ENCODE measurements around the gene GSK3A. TPM values are rescaled to one million over a fixed set of nuclear protein-coding genes. Genes with fewer than 3 reads are reported as not detected.

GSK3A gene
- total RNA-seq: 12.7 TPM
- polyA plus RNA-seq: 31.4 TPM
- long read RNA-seq, donor 1, partial matches to known transcripts: 0 of 2 reads
- long read RNA-seq, donor 1, other reads (novel, unspliced or antisense): 0 of 2 reads
- long read RNA-seq, donor 2, transcript GSK3A-201 (11 exons, 2,188 nt): major isoform, 39 of 44 reads
- long read RNA-seq, donor 2, partial matches to known transcripts: 0 of 44 reads
- long read RNA-seq, donor 2, other reads (novel, unspliced or antisense): 0 of 44 reads
- long read RNA-seq, donor 3, transcript GSK3A-201 (11 exons, 2,188 nt): major isoform, 27 of 36 reads
- long read RNA-seq, donor 3, partial matches to known transcripts: 5 of 36 reads
- long read RNA-seq, donor 3, other reads (novel, unspliced or antisense): 0 of 36 reads
- long read RNA-seq, donor 4, transcript GSK3A-201 (11 exons, 2,188 nt): major isoform, 6 of 6 reads
- long read RNA-seq, donor 4, partial matches to known transcripts: 0 of 6 reads
- long read RNA-seq, donor 4, other reads (novel, unspliced or antisense): 0 of 6 reads
- long read RNA-seq, donor 5, transcript GSK3A-201 (11 exons, 2,188 nt): major isoform, 23 of 29 reads
- long read RNA-seq, donor 5, partial matches to known transcripts: 0 of 29 reads
- long read RNA-seq, donor 5, other reads (novel, unspliced or antisense): 0 of 29 reads
- long read RNA-seq, donor 6, transcript GSK3A-201 (11 exons, 2,188 nt): major isoform, 23 of 24 reads
- long read RNA-seq, donor 6, partial matches to known transcripts: 0 of 24 reads
- long read RNA-seq, donor 6, other reads (novel, unspliced or antisense): 0 of 24 reads
- long read RNA-seq, donor 7, transcript GSK3A-201 (11 exons, 2,188 nt): major isoform, 12 of 15 reads
- long read RNA-seq, donor 7, partial matches to known transcripts: 0 of 15 reads
- long read RNA-seq, donor 7, other reads (novel, unspliced or antisense): 0 of 15 reads
- long read RNA-seq, donor 8, transcript GSK3A-201 (11 exons, 2,188 nt): major isoform, 7 of 7 reads
- long read RNA-seq, donor 8, partial matches to known transcripts: 0 of 7 reads
- long read RNA-seq, donor 8, other reads (novel, unspliced or antisense): 0 of 7 reads
- long read RNA-seq, donor 9, transcript GSK3A-201 (11 exons, 2,188 nt): major isoform, 17 of 18 reads
- long read RNA-seq, donor 9, partial matches to known transcripts: 0 of 18 reads
- long read RNA-seq, donor 9, other reads (novel, unspliced or antisense): 0 of 18 reads
- long read RNA-seq, donor 10, transcript GSK3A-201 (11 exons, 2,188 nt): major isoform, 15 of 16 reads
- long read RNA-seq, donor 10, partial matches to known transcripts: 0 of 16 reads
- long read RNA-seq, donor 10, other reads (novel, unspliced or antisense): 0 of 16 reads

DNA sequence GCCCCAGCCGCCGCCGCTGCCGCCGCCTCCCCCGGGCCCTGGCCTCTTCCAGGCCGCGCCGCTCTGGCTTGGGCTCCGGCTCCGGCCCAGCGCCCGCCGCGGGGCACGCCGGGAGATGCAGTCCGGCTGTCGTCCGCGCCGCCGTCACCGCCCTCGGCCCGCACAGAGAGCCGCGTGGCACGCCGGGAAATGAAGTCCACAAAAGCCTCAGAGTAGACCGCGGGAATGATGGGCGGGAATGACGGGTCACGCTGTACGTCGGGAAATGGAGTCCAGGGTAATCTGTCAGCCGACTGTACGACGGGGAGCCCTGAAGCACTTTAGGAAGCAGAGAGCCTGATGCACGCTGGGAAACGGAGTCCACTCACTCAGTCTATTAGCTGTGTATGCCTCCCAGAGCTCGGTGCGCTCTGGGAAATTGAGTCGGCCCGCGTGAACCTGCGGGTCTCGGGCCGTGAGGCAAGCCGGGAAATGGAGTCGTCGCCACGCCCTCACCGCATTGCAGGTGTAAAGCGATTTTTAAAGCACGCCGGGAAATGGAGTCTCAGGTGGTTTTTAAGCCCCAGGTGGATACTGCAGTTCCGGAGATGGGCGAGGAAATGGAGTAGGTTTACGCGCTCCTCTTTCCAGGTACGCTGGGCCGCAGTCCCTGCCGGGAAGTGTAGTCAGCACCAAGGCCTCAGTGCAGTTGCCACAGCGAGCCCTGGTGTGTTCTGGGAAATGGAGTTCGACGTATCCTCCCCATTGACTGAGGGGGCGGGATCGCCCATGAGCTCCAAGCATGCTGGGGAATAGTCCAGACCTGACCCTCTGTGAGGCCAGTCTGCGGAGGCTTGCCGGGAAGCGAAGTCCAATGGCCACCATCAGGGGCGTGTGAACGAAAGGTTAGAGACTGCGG lies at the start of gene GSK3A:
TSS of gene GSK3A (minus strand) at position 91 of the 898 bp plus-strand sequence. CDS start 137 bp downstream, outside the sequence.
- H3K27me3 ChIP-seq (ENCODE audit: control insufficient read depth in 2 of 2, insufficient read depth in 1 of 2, low read length in 1 of 2): no peaks in the 10 kb centered on the region
- peak within 1 kb of the TSS; percentile 79 to 93 for H3K4me3 ChIP-seq (ENCODE audit: low read length in 2 of 2)
- no peaks in the 10 kb centered on the region for H3K9me3 ChIP-seq (ENCODE audit: control insufficient read depth in 2 of 2, insufficient read depth in 1 of 2, low read length in 1 of 2)
- peak; percentile 97 to 99 (median 98) for DNase-seq (ENCODE audit: low read depth in 6 of 9, low spot score in 9 of 9)
- peak within 1 kb of the TSS; percentile 92 to 95 for H3K27ac ChIP-seq (ENCODE audit: low read depth in 1 of 2, low read length in 1 of 2)
- peaks cover 15 to 57% of the 10 kb centered on the region in 2 donors for H3K4me1 ChIP-seq (ENCODE audit: control insufficient read depth in 2 of 2, insufficient read depth in 2 of 2, low read length in 2 of 2)
- under 1% methylated on average over 76 of the region's 76 CpGs for WGBS
- peaks cover 9 to 18% of the 10 kb centered on the region in 2 donors for H3K36me3 ChIP-seq (ENCODE audit: control insufficient read depth in 2 of 2, insufficient read depth in 2 of 2, low read length in 1 of 2)

DNA sequence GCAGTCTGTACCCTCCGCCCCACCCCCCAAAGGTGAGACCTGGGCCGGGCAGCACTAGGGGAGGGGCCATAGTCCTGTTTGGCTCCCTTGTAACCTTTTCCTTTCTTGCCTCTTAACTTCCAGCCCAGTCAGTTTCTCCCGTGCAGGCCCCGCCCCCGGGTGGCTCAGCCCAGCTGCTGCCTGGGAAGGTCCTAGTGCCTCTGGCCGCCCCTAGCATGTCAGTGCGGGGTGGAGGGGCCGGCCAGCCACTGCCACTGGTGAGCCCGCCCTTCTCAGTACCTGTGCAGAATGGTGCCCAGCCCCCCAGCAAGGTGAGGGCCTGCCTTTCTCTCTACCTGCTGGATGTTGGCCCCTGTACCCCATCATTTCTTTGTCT lies 49.0 kb upstream of the GSK3A start:
- no peak overlapping the region for H3K27ac ChIP-seq (ENCODE audit: low read depth in 1 of 2, low read length in 1 of 2)
- H3K36me3 ChIP-seq (ENCODE audit: control insufficient read depth in 2 of 2, insufficient read depth in 2 of 2, low read length in 1 of 2): peaks cover 89 to 97% of the 10 kb centered on the region in 2 donors
- peaks cover 0 to 5% of the 10 kb centered on the region in 2 donors for H3K4me1 ChIP-seq (ENCODE audit: control insufficient read depth in 2 of 2, insufficient read depth in 2 of 2, low read length in 2 of 2)
- DNase-seq (ENCODE audit: low read depth in 6 of 9, low spot score in 9 of 9): no peak
- WGBS: 94% methylated on average over 9 of the region's 9 CpGs
- H3K4me3 ChIP-seq (ENCODE audit: low read length in 2 of 2): no peak overlapping the region
- H3K9me3 ChIP-seq (ENCODE audit: control insufficient read depth in 2 of 2, insufficient read depth in 1 of 2, low read length in 1 of 2): no peaks in the 10 kb centered on the region
- no peaks in the 10 kb centered on the region for H3K27me3 ChIP-seq (ENCODE audit: control insufficient read depth in 2 of 2, insufficient read depth in 1 of 2, low read length in 1 of 2)

DNA sequence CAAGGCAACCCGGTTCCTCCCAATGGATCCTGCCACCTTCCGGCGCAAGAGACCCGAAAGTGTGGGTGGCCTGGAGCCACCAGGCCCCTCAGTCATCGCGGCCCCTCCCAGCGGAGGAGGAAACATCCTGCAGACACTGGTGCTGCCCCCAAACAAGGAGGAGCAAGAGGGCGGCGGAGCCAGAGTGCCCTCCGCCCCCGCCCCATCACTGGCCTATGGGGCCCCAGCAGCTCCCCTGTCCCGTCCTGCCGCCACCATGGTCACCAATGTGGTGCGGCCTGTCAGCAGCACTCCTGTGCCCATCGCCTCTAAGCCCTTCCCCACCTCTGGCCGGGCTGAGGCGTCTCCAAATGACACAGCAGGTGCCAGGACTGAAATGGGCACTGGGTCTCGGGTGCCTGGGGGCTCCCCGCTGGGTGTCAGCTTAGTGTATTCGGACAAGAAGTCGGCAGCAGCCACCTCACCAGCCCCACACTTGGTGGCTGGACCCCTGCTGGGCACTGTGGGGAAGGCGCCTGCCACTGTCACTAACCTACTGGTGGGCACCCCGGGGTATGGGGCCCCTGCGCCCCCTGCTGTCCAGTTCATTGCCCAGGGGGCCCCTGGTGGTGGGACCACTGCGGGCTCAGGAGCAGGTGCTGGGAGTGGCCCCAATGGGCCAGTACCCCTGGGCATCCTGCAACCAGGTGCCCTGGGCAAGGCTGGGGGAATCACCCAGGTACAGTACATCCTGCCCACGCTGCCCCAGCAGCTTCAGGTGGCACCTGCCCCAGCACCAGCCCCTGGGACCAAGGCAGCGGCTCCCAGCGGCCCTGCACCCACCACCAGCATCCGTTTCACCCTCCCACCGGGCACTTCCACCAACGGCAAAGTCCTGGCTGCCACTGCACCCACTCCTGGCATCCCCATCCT lies 48.4 kb upstream of the GSK3A start:
- Histone ChIP-seq H3K27ac (ENCODE audit: low read depth in 1 of 2, low read length in 1 of 2) (no peak overlapping the region), H3K9me3 (ENCODE audit: control insufficient read depth in 2 of 2, insufficient read depth in 1 of 2, low read length in 1 of 2) (no peaks in the 10 kb centered on the region), H3K27me3 (ENCODE audit: control insufficient read depth in 2 of 2, insufficient read depth in 1 of 2, low read length in 1 of 2) (no peaks in the 10 kb centered on the region), H3K4me3 (ENCODE audit: low read length in 2 of 2) (no peak overlapping the region), H3K4me1 (ENCODE audit: control insufficient read depth in 2 of 2, insufficient read depth in 2 of 2, low read length in 2 of 2) (peaks cover 5 to 7% of the 10 kb centered on the region in 2 donors), H3K36me3 (ENCODE audit: control insufficient read depth in 2 of 2, insufficient read depth in 2 of 2, low read length in 1 of 2) (peaks cover 89 to 91% of the 10 kb centered on the region in 2 donors)
- WGBS: 96% methylated on average over 31 of the region's 31 CpGs
- peak in 1 of 9 donors; percentile 53 for DNase-seq (ENCODE audit: low read depth in 6 of 9, low spot score in 9 of 9)

DNA sequence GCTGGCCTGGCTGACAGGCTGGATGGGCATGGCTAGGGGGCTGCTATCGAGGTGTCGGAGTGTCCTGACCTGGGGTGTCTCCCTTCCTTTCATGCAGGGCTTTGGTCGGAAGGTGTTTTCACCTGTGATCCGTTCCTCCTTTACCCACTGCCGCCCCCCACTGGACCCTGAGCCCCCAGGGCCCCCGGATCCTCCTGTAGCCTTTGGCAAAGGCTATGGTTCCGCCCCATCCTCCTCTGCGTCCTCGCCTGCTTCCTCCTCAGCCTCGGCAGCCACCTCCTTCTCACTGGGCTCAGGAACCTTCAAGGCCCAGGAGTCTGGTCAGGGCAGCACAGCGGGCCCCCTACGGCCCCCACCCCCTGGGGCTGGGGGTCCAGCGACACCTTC lies 47.7 kb upstream of the GSK3A start:
- Histone ChIP-seq H3K9me3 (ENCODE audit: control insufficient read depth in 2 of 2, insufficient read depth in 1 of 2, low read length in 1 of 2) (no peaks in the 10 kb centered on the region), H3K36me3 (ENCODE audit: control insufficient read depth in 2 of 2, insufficient read depth in 2 of 2, low read length in 1 of 2) (peaks cover 84 to 86% of the 10 kb centered on the region in 2 donors), H3K27me3 (ENCODE audit: control insufficient read depth in 2 of 2, insufficient read depth in 1 of 2, low read length in 1 of 2) (no peaks in the 10 kb centered on the region), H3K27ac (ENCODE audit: low read depth in 1 of 2, low read length in 1 of 2) (no peak overlapping the region), H3K4me1 (ENCODE audit: control insufficient read depth in 2 of 2, insufficient read depth in 2 of 2, low read length in 2 of 2) (peaks cover 11 to 12% of the 10 kb centered on the region in 2 donors), H3K4me3 (ENCODE audit: low read length in 2 of 2) (no peak overlapping the region)
- 97% methylated on average over 13 of the region's 13 CpGs for WGBS
- no peak for DNase-seq (ENCODE audit: low read depth in 6 of 9, low spot score in 9 of 9)

DNA sequence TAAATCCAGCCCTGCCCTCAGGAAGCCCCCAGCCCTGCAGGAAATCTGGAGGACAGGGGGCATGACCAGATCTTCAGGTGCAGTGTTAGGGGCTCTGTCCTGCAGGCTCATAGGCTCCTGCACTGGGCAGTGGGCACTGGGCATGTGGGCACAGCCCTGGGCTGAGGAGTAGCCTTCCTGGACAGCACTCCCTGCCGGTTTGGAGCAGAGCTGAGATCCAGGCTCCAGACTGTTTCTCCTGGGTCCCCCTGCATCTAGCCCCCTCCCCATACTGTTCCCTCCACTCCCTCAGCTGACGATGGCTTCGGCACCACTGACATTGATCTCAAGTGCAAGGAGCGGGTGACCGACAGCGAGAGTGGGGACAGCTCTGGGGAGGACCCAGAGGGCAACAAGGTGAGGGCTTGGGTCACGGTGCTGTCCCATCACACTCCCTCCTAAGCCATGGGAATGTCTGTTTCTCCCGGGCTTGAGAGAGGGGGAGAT lies 47.2 kb upstream of the GSK3A start:
- 99% methylated on average over 8 of the region's 8 CpGs for WGBS
- no peak for DNase-seq (ENCODE audit: low read depth in 6 of 9, low spot score in 9 of 9)
- Histone ChIP-seq H3K27ac (ENCODE audit: low read depth in 1 of 2, low read length in 1 of 2) (no peak overlapping the region), H3K4me1 (ENCODE audit: control insufficient read depth in 2 of 2, insufficient read depth in 2 of 2, low read length in 2 of 2) (peaks cover 15 to 17% of the 10 kb centered on the region in 2 donors), H3K4me3 (ENCODE audit: low read length in 2 of 2) (no peak overlapping the region), H3K36me3 (ENCODE audit: control insufficient read depth in 2 of 2, insufficient read depth in 2 of 2, low read length in 1 of 2) (peaks cover 81% of the 10 kb centered on the region in 2 donors), H3K27me3 (ENCODE audit: control insufficient read depth in 2 of 2, insufficient read depth in 1 of 2, low read length in 1 of 2) (no peaks in the 10 kb centered on the region), H3K9me3 (ENCODE audit: control insufficient read depth in 2 of 2, insufficient read depth in 1 of 2, low read length in 1 of 2) (no peaks in the 10 kb centered on the region)

DNA sequence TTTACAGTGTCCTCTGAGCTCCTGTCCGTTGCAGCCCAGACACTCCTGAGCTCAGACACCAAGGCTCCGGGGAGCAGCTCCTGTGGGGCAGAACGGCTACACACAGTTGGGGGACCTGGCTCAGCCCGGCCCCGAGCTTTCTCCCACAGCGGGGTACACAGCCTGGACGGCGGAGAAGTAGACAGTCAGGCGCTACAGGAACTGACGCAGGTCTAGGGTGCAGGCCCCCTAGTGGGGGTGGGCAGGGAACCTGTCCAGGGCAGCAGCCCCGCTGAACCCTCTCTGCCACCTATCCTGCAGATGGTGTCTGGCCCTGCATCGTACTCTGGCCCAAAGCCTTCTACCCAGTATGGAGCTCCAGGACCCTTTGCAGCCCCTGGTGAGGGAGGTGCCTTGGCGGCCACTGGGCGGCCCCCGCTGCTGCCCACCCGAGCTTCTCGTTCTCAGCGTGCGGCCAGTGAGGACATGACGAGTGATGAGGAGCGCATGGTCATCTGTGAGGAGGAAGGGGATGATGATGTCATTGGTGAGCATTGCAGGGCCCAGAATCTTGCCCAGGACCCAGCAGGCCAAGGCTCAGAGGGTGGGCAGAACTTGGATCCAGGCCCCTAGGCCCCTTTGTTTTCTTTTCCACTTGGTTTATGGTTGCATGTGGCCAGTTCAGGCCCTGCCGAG lies 46.6 kb upstream of the GSK3A start:
- 98% methylated on average over 22 of the region's 22 CpGs for WGBS
- no peak for DNase-seq (ENCODE audit: low read depth in 6 of 9, low spot score in 9 of 9)
- Histone ChIP-seq H3K9me3 (ENCODE audit: control insufficient read depth in 2 of 2, insufficient read depth in 1 of 2, low read length in 1 of 2) (no peaks in the 10 kb centered on the region), H3K36me3 (ENCODE audit: control insufficient read depth in 2 of 2, insufficient read depth in 2 of 2, low read length in 1 of 2) (peaks cover 75% of the 10 kb centered on the region in 2 donors), H3K27me3 (ENCODE audit: control insufficient read depth in 2 of 2, insufficient read depth in 1 of 2, low read length in 1 of 2) (no peaks in the 10 kb centered on the region), H3K4me1 (ENCODE audit: control insufficient read depth in 2 of 2, insufficient read depth in 2 of 2, low read length in 2 of 2) (peaks cover 15 to 18% of the 10 kb centered on the region in 2 donors), H3K27ac (ENCODE audit: low read depth in 1 of 2, low read length in 1 of 2) (no peak overlapping the region), H3K4me3 (ENCODE audit: low read length in 2 of 2) (no peak overlapping the region)

DNA sequence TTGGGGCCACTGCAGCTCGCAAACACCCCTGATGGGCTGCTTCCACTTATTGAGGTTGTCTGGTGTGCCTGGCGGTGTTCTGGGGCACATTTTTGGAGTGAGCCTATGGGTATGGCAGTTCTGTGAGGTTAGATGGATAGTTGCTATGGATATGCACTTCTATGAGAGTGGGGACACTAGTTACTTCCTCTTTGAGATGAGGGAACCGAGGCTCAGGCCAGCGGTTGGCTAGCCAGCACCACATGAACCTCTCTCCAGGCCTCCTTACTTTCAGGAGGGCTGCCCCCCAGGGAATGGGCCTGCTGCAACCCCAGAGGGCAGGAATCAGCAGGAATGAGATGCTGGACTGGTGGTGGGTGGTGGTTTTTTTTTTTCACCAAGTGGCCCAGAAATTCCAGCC lies 46.0 kb upstream of the GSK3A start:
- Histone ChIP-seq H3K9me3 (ENCODE audit: control insufficient read depth in 2 of 2, insufficient read depth in 1 of 2, low read length in 1 of 2) (no peaks in the 10 kb centered on the region), H3K27ac (ENCODE audit: low read depth in 1 of 2, low read length in 1 of 2) (no peak overlapping the region), H3K27me3 (ENCODE audit: control insufficient read depth in 2 of 2, insufficient read depth in 1 of 2, low read length in 1 of 2) (no peaks in the 10 kb centered on the region), H3K4me3 (ENCODE audit: low read length in 2 of 2) (no peak overlapping the region), H3K4me1 (ENCODE audit: control insufficient read depth in 2 of 2, insufficient read depth in 2 of 2, low read length in 2 of 2) (peaks cover 15 to 19% of the 10 kb centered on the region in 2 donors), H3K36me3 (ENCODE audit: control insufficient read depth in 2 of 2, insufficient read depth in 2 of 2, low read length in 1 of 2) (peaks cover 69% of the 10 kb centered on the region in 2 donors)
- WGBS: 93% methylated on average over 4 of the region's 4 CpGs
- no peak for DNase-seq (ENCODE audit: low read depth in 6 of 9, low spot score in 9 of 9)

Measured in thymus (tissue), 14 donors.